HG02571 (cell line): ENCODE results near the gene CPEB3.

Experiments used
- ATAC-seq: cut with Tn5 transposase; IDR thresholded peaks from one replicate; pipeline ENCODE4 v1.9.1; 2021; ENCODE audit warnings: mild to moderate bottlenecking, moderate library complexity; ENCODE audit not compliant: unreplicated experiment

The CPEB3 gene

GRCh38 chr10:92110039-92110794 is 180.7 kb downstream of the CPEB3 start:
- no peak for ATAC-seq

- ATAC-seq: no peak
Observed at GRCh38 chr10:92108747-92109146, 182.1 kb downstream of the CPEB3 start.

- no peak for ATAC-seq
Observed at GRCh38 chr10:92108120-92108519, 182.8 kb downstream of the CPEB3 start.

GRCh38 chr10:92103376-92104090 is 187.3 kb downstream of the CPEB3 start:
- ATAC-seq: no peak

- ATAC-seq: no peak
Observed at GRCh38 chr10:92102601-92103213, 188.2 kb downstream of the CPEB3 start.

- ATAC-seq: no peak
Observed at GRCh38 chr10:92094960-92095359, 195.9 kb downstream of the CPEB3 start.

GRCh38 chr10:92091965-92092364 is 198.9 kb downstream of the CPEB3 start:
- no peak for ATAC-seq

GRCh38 chr10:92087750-92088395 is 203.0 kb downstream of the CPEB3 start:
- peak; percentile 95 for ATAC-seq

GRCh38 chr10:92082583-92083280 is 208.1 kb downstream of the CPEB3 start:
- ATAC-seq: no peak

- no peak for ATAC-seq
Observed at GRCh38 chr10:92081641-92082040, 209.2 kb downstream of the CPEB3 start.

GRCh38 chr10:92080244-92080643 is 210.6 kb downstream of the CPEB3 start:
- no peak for ATAC-seq

- ATAC-seq: no peak
Observed at GRCh38 chr10:92079003-92079402, 211.9 kb downstream of the CPEB3 start.

- ATAC-seq: no peak
Observed at GRCh38 chr10:92076722-92077121, 214.2 kb downstream of the CPEB3 start.

GRCh38 chr10:92075829-92076228 is 215.0 kb downstream of the CPEB3 start:
- no peak for ATAC-seq

GRCh38 chr10:92074126-92074887 is 216.6 kb downstream of the CPEB3 start:
- ATAC-seq: no peak

GRCh38 chr10:92068900-92069299 is 222.0 kb downstream of the CPEB3 start:
- ATAC-seq: no peak

GRCh38 chr10:92066386-92066785 is 224.5 kb downstream of the CPEB3 start:
- no peak for ATAC-seq

GRCh38 chr10:92064506-92064905 is 226.4 kb downstream of the CPEB3 start:
- ATAC-seq: no peak

- no peak for ATAC-seq
Observed at GRCh38 chr10:92062273-92062672, 228.6 kb downstream of the CPEB3 start.

GRCh38 chr10:92054807-92055206 is 236.1 kb downstream of the CPEB3 start:
- no peak for ATAC-seq
